GM23338 (cell line): ENCODE measurements around the gene CHRNA5. TPM values are rescaled to one million over a fixed set of nuclear protein-coding genes. Genes with fewer than 3 reads are reported as not detected.

Experiments
- ATAC-seq: fragments of 200-7000 bp; cut with Tn5 transposase; 3 replicates; pipeline ENCODE4 v1.9.1; 2020
- DNase-seq: peaks from one replicate; pipeline ENCODE4 v3.0.0-alpha.2; 2015; ENCODE audit warnings: low spot score
- H2AFZ ChIP-seq: fragments of 200-600 bp; sonication (generic); 2 replicates; pipeline ENCODE4 v1.8.0; 2016; ENCODE audit warnings: antibody characterized with exemption, mild to moderate bottlenecking, moderate library complexity
- H3F3A ChIP-seq: fragments of 200-600 bp; sonication (generic); replicated peaks from 2 replicates; pipeline ENCODE4 v1.8.0; 2017; ENCODE audit warnings: antibody characterized with exemption, mixed run types, low read depth
- H3K27ac ChIP-seq: fragments of 200-600 bp; sonication (generic); 2 replicates; pipeline ENCODE4 v1.6.1; 2016; ENCODE audit warnings: low read depth
- H3K27me3 ChIP-seq: fragments of 200-600 bp; sonication (generic); 2 replicates; pipeline ENCODE4 v1.8.0; 2016; ENCODE audit warnings: mild to moderate bottlenecking, mixed run types, moderate library complexity; ENCODE audit not compliant: insufficient read depth
- H3K36me3 ChIP-seq: fragments of 200-600 bp; sonication (generic); 2 replicates; pipeline ENCODE4 v1.8.0; 2016; ENCODE audit warnings: mild to moderate bottlenecking; ENCODE audit not compliant: insufficient read depth
- H3K4me1 ChIP-seq: fragments of 200-600 bp; sonication (generic); 2 replicates; pipeline ENCODE4 v1.8.0; 2016; ENCODE audit warnings: mild to moderate bottlenecking, moderate library complexity; ENCODE audit not compliant: insufficient read depth
- H3K4me2 ChIP-seq: fragments of 200-600 bp; sonication (generic); 2 replicates; pipeline ENCODE4 v1.7.1; 2017; ENCODE audit warnings: mixed run types
- H3K4me3 ChIP-seq: fragments of 200-600 bp; sonication (generic); 2 replicates; pipeline ENCODE4 v1.6.1; 2016; ENCODE audit warnings: mixed run types
- H3K79me2 ChIP-seq: fragments of 200-600 bp; sonication (generic); replicated peaks from 2 replicates; pipeline ENCODE4 v1.8.0; 2017; ENCODE audit warnings: mild to moderate bottlenecking; ENCODE audit not compliant: insufficient read depth
- H3K9me2 ChIP-seq: fragments of 200-600 bp; sonication (generic); 2 replicates; pipeline ENCODE4 v1.8.0; 2017; ENCODE audit not compliant: insufficient read depth
- H4K20me1 ChIP-seq: fragments of 200-600 bp; sonication (generic); replicated peaks from 2 replicates; pipeline ENCODE4 v1.8.0; 2017; ENCODE audit warnings: mild to moderate bottlenecking; ENCODE audit not compliant: insufficient read depth
- H3K27ac Mint-ChIP-seq: 2 replicates; pipeline ENCODE4 v1.8.0; 2020; ENCODE audit warnings: inconsistent platforms, mild to moderate bottlenecking, moderate library complexity, mixed read lengths
- H3K27me3 Mint-ChIP-seq: 3 replicates; pipeline ENCODE4 v1.8.0; 2022; ENCODE audit warnings: low read depth, mild to moderate bottlenecking, moderate library complexity, mixed read lengths, inconsistent platforms; ENCODE audit not compliant: insufficient read depth, poor library complexity
- H3K36me3 Mint-ChIP-seq: 3 replicates; pipeline ENCODE4 v1.8.0; 2021; ENCODE audit warnings: low read depth, mild to moderate bottlenecking, inconsistent platforms, moderate library complexity, mixed read lengths
- H3K4me1 Mint-ChIP-seq: 3 replicates; pipeline ENCODE4 v1.8.0; 2020; ENCODE audit warnings: mild to moderate bottlenecking, inconsistent platforms, mixed read lengths
- H3K4me3 Mint-ChIP-seq: 3 replicates; pipeline ENCODE4 v1.8.0; 2021; ENCODE audit warnings: moderate library complexity, mild to moderate bottlenecking, inconsistent platforms, mixed read lengths
- H3K9me3 Mint-ChIP-seq: 3 replicates; pipeline ENCODE4 v1.8.0; 2020; ENCODE audit warnings: moderate library complexity, mild to moderate bottlenecking, inconsistent platforms, mixed read lengths
- CREB1 ChIP-seq: fragments of 250-450 bp; sonication (Bioruptor Pico); IDR thresholded peaks from 2 replicates; pipeline ENCODE4 v1.5.0; 2020; ENCODE audit warnings: low read depth, mild to moderate bottlenecking, moderate library complexity
- EZH2 ChIP-seq: fragments of 200-600 bp; sonication (generic); IDR thresholded peaks from one replicate; pipeline ENCODE4 v1.8.0; 2017; ENCODE audit warnings: antibody characterized with exemption, mild to moderate bottlenecking, low read depth; ENCODE audit not compliant: unreplicated experiment
- EZH2phosphoT487 ChIP-seq: fragments of 200-600 bp; sonication (generic); IDR thresholded peaks from one replicate; pipeline ENCODE4 v1.8.1; 2018; ENCODE audit warnings: antibody characterized with exemption; ENCODE audit not compliant: unreplicated experiment
- JUNB ChIP-seq: IDR thresholded peaks from one replicate; pipeline ENCODE4 v1.6.1; 2016; ENCODE audit warnings: antibody characterized with exemption; ENCODE audit not compliant: unreplicated experiment
- NANOG ChIP-seq: IDR thresholded peaks from 2 replicates; pipeline ENCODE4 v1.6.1; 2016; ENCODE audit warnings: antibody characterized with exemption, borderline replicate concordance
- POLR2AphosphoS5 ChIP-seq: IDR thresholded peaks from 2 replicates; pipeline ENCODE4 v1.6.1; 2016; ENCODE audit warnings: antibody characterized with exemption, low read depth
- STAT1 ChIP-seq: IDR thresholded peaks from one replicate; pipeline ENCODE4 v1.6.1; 2016; ENCODE audit warnings: antibody characterized with exemption; ENCODE audit not compliant: unreplicated experiment
- ZNF114 ChIP-seq: fragments of 250-450 bp; sonication (Bioruptor Pico); IDR thresholded peaks from 2 replicates; pipeline ENCODE4 v1.5.0; 2020; ENCODE audit warnings: mild to moderate bottlenecking, moderate library complexity
- ZNF331 ChIP-seq: fragments of 250-450 bp; sonication (Bioruptor Pico); IDR thresholded peaks from 2 replicates; pipeline ENCODE4 v1.5.0; 2020; ENCODE audit warnings: low read depth, mild to moderate bottlenecking, moderate library complexity
- polyA plus RNA-seq: library from polyadenylated mRNA; unstranded; fragments of >200 nt; fragmentation: Nextera tagmentation; extraction: Ambion mirVana; gene quantifications from 2 replicates; pipeline ENCODE4 v1.2.1, GENCODE V29; 2016
- total RNA-seq: library from RNA; depleted of rRNA; stranded (reverse); fragments of >200 nt; shearing (Covaris generic); gene quantifications from 2 replicates; pipeline ENCODE4 v1.2.3, GENCODE V29; 2014
- TF ChIP-seq, protein P1 (sequence below): fragments of 250-450 bp; sonication (Bioruptor Pico); IDR thresholded peaks from 2 replicates; pipeline ENCODE4 v1.5.0; 2020; ENCODE audit warnings: mild to moderate bottlenecking, moderate library complexity
- TF ChIP-seq, protein P2 (sequence below): IDR thresholded peaks from 2 replicates; pipeline ENCODE4 v1.6.1; 2016; ENCODE audit warnings: antibody characterized with exemption
- TF ChIP-seq, protein P3 (sequence below): IDR thresholded peaks from one replicate; pipeline ENCODE4 v1.6.1; 2018; ENCODE audit warnings: antibody characterized with exemption; ENCODE audit not compliant: unreplicated experiment
- TF ChIP-seq, protein P4 (sequence below), 2 experiments: fragments of 200-600 bp in 1 of 2; sonication (generic) in 1 of 2; conservative IDR thresholded peaks; 2 replicates each; pipeline versions ENCODE4 v1.5.1 to v1.6.1; 2016 to 2017; ENCODE audit warnings: antibody characterized with exemption in 2 of 2, low read depth in 2 of 2, mild to moderate bottlenecking in 2 of 2, moderate library complexity in 1 of 2

The CHRNA5 gene
- total and polyA plus RNA-seq, 2 experiments from 2014 or later: 19.6 to 23.3 TPM

DNA sequence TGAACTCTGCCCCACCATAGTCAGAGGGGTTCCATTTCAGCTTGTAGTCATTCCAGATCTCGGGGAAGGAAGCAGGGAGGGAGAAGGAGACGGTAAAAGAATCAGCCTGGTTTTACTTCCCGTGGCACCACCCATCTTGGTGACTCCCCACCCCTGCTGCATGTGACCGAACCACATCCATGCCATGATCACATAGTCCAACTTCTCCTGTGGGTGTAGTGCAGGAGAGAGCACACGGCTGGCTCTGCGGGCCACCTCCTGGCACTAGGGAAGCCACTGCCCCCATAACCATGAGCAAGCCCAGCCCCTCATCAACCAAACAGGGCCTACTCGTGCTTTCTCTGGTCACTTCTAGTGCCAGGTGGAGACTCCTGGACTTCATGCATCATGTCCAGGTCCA lies 51.8 kb downstream of the CHRNA5 start:
- no peaks in the 10 kb centered on the region for H3K4me1 ChIP-seq
- no peaks in the 10 kb centered on the region for H3K36me3 Mint-ChIP-seq
- no peak for DNase-seq
- no peak overlapping the region for H2AFZ ChIP-seq
- no peak overlapping the region for H3K4me2 ChIP-seq
- no peaks in the 10 kb centered on the region for H3K36me3 ChIP-seq
- no peak overlapping the region for H3K27ac Mint-ChIP-seq
- H3F3A ChIP-seq: no peaks in the 10 kb centered on the region
- no peaks in the 10 kb centered on the region for H4K20me1 ChIP-seq
- no peak overlapping the region for H3K4me3 ChIP-seq
- H3K27me3 ChIP-seq: peaks cover 33% of the 10 kb centered on the region
- H3K27ac ChIP-seq: no peak overlapping the region
- H3K27me3 Mint-ChIP-seq: peaks cover 34% of the 10 kb centered on the region
- no peaks in the 10 kb centered on the region for H3K9me2 ChIP-seq
- no peak for ATAC-seq
- peaks cover 4% of the 10 kb centered on the region; the same call in 2 of the 3 replicates for H3K9me3 Mint-ChIP-seq
- no peak overlapping the region for H3K4me3 Mint-ChIP-seq
- H3K4me1 Mint-ChIP-seq: peaks cover 21% of the 10 kb centered on the region
- no peaks in the 10 kb centered on the region for H3K79me2 ChIP-seq
- TF ChIP-seq POLR2AphosphoS5 (no peak), JUNB (no peak), NANOG (no peak), ZNF114 (CRISPR knock-in tag) (no peak), EZH2phosphoT487 (no peak), ZNF331 (CRISPR knock-in tag) (no peak), CREB1 (CRISPR knock-in tag) (no peak), EZH2 (no peak), STAT1 (no peak)
- TF ChIP-seq, protein P1, sequence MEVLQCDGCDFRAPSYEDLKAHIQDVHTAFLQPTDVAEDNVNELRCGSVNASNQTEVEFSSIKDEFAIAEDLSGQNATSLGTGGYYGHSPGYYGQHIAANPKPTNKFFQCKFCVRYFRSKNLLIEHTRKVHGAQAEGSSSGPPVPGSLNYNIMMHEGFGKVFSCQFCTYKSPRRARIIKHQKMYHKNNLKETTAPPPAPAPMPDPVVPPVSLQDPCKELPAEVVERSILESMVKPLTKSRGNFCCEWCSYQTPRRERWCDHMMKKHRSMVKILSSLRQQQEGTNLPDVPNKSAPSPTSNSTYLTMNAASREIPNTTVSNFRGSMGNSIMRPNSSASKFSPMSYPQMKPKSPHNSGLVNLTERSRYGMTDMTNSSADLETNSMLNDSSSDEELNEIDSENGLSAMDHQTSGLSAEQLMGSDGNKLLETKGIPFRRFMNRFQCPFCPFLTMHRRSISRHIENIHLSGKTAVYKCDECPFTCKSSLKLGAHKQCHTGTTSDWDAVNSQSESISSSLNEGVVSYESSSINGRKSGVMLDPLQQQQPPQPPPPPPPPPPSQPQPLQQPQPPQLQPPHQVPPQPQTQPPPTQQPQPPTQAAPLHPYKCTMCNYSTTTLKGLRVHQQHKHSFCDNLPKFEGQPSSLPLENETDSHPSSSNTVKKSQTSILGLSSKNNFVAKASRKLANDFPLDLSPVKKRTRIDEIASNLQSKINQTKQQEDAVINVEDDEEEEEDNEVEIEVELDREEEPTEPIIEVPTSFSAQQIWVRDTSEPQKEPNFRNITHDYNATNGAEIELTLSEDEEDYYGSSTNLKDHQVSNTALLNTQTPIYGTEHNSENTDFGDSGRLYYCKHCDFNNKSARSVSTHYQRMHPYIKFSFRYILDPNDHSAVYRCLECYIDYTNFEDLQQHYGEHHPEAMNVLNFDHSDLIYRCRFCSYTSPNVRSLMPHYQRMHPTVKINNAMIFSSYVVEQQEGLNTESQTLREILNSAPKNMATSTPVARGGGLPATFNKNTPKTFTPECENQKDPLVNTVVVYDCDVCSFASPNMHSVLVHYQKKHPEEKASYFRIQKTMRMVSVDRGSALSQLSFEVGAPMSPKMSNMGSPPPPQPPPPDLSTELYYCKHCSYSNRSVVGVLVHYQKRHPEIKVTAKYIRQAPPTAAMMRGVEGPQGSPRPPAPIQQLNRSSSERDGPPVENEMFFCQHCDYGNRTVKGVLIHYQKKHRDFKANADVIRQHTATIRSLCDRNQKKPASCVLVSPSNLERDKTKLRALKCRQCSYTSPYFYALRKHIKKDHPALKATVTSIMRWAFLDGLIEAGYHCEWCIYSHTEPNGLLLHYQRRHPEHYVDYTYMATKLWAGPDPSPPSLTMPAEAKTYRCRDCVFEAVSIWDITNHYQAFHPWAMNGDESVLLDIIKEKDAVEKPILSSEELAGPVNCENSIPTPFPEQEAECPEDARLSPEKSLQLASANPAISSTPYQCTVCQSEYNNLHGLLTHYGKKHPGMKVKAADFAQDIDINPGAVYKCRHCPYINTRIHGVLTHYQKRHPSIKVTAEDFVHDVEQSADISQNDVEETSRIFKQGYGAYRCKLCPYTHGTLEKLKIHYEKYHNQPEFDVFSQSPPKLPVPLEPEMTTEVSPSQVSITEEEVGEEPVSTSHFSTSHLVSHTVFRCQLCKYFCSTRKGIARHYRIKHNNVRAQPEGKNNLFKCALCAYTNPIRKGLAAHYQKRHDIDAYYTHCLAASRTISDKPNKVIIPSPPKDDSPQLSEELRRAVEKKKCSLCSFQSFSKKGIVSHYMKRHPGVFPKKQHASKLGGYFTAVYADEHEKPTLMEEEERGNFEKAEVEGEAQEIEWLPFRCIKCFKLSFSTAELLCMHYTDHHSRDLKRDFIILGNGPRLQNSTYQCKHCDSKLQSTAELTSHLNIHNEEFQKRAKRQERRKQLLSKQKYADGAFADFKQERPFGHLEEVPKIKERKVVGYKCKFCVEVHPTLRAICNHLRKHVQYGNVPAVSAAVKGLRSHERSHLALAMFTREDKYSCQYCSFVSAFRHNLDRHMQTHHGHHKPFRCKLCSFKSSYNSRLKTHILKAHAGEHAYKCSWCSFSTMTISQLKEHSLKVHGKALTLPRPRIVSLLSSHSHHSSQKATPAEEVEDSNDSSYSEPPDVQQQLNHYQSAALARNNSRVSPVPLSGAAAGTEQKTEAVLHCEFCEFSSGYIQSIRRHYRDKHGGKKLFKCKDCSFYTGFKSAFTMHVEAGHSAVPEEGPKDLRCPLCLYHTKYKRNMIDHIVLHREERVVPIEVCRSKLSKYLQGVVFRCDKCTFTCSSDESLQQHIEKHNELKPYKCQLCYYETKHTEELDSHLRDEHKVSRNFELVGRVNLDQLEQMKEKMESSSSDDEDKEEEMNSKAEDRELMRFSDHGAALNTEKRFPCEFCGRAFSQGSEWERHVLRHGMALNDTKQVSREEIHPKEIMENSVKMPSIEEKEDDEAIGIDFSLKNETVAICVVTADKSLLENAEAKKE (CRISPR knock-in tag): no peak
- TF ChIP-seq, protein P2, sequence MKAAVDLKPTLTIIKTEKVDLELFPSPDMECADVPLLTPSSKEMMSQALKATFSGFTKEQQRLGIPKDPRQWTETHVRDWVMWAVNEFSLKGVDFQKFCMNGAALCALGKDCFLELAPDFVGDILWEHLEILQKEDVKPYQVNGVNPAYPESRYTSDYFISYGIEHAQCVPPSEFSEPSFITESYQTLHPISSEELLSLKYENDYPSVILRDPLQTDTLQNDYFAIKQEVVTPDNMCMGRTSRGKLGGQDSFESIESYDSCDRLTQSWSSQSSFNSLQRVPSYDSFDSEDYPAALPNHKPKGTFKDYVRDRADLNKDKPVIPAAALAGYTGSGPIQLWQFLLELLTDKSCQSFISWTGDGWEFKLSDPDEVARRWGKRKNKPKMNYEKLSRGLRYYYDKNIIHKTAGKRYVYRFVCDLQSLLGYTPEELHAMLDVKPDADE: no peak
- TF ChIP-seq, protein P3, sequence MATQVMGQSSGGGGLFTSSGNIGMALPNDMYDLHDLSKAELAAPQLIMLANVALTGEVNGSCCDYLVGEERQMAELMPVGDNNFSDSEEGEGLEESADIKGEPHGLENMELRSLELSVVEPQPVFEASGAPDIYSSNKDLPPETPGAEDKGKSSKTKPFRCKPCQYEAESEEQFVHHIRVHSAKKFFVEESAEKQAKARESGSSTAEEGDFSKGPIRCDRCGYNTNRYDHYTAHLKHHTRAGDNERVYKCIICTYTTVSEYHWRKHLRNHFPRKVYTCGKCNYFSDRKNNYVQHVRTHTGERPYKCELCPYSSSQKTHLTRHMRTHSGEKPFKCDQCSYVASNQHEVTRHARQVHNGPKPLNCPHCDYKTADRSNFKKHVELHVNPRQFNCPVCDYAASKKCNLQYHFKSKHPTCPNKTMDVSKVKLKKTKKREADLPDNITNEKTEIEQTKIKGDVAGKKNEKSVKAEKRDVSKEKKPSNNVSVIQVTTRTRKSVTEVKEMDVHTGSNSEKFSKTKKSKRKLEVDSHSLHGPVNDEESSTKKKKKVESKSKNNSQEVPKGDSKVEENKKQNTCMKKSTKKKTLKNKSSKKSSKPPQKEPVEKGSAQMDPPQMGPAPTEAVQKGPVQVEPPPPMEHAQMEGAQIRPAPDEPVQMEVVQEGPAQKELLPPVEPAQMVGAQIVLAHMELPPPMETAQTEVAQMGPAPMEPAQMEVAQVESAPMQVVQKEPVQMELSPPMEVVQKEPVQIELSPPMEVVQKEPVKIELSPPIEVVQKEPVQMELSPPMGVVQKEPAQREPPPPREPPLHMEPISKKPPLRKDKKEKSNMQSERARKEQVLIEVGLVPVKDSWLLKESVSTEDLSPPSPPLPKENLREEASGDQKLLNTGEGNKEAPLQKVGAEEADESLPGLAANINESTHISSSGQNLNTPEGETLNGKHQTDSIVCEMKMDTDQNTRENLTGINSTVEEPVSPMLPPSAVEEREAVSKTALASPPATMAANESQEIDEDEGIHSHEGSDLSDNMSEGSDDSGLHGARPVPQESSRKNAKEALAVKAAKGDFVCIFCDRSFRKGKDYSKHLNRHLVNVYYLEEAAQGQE: no peak
- TF ChIP-seq, protein P4, sequence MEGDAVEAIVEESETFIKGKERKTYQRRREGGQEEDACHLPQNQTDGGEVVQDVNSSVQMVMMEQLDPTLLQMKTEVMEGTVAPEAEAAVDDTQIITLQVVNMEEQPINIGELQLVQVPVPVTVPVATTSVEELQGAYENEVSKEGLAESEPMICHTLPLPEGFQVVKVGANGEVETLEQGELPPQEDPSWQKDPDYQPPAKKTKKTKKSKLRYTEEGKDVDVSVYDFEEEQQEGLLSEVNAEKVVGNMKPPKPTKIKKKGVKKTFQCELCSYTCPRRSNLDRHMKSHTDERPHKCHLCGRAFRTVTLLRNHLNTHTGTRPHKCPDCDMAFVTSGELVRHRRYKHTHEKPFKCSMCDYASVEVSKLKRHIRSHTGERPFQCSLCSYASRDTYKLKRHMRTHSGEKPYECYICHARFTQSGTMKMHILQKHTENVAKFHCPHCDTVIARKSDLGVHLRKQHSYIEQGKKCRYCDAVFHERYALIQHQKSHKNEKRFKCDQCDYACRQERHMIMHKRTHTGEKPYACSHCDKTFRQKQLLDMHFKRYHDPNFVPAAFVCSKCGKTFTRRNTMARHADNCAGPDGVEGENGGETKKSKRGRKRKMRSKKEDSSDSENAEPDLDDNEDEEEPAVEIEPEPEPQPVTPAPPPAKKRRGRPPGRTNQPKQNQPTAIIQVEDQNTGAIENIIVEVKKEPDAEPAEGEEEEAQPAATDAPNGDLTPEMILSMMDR (conservative IDR thresholded peaks at IDR 0.05; ENCODE audit: low read depth in 2 of 2): no peak
